ENCODE results near the gene DPPA5. TPM values are rescaled to one million over a fixed set of nuclear protein-coding genes. Genes with fewer than 3 reads are reported as not detected.
"Not testable (repeated sequence)": the region's sequence is repeated elsewhere in the genome, so short reads cannot be mapped to it uniquely, and the experiment has no call there.

DPPA5 gene
- total RNA-seq, 1 donor from 2014 or later: not detected

GRCh38 chr6:73308712-73309534, 45.2 kb downstream of the DPPA5 start:
- Histone ChIP-seq H3K4me1 (peaks cover 11% of the 10 kb centered on the region), H3K4me3 (peak overlapping the region; percentile 58 to 63), H3K36me3 (no peaks in the 10 kb centered on the region), H3K27me3 (no peaks in the 10 kb centered on the region), H3K27ac (no peak overlapping the region), H3K9me3 (no peaks in the 10 kb centered on the region)
- TF ChIP-seq CTCF (IDR thresholded peaks at IDR 0.05) (no peak), POLR2AphosphoS5 (IDR thresholded peaks at IDR 0.05; ENCODE audit: insufficient read depth in 1 of 2, low read depth in 1 of 2) (no peak), POLR2A (IDR thresholded peaks at IDR 0.05) (no peak)
- DNase-seq (ENCODE audit: extremely low spot score in 2 of 2): no peak
- intact Hi-C loops (cut with DNase I): no loop called here

- H3K27me3 ChIP-seq; H3K9me3 ChIP-seq; intact Hi-C loops (cut with DNase I); H3K4me3 ChIP-seq; H3K27ac ChIP-seq; H3K4me1 ChIP-seq; DNase-seq (ENCODE audit: extremely low spot score in 2 of 2); H3K36me3 ChIP-seq: not testable (repeated sequence)
Observed at GRCh38 chr6:73303773-73304172, 50.3 kb downstream of the DPPA5 start.

Small RNA genes within 50 kb of the gene (small RNA-seq; reads per million reads assigned to genes)
- gene RPL39P3: 0.43 reads per million

Other genes starting within 250 kb of the DPPA5 start
- gene KHDC1L, start 128.8 kb downstream of the DPPA5 start, total RNA-seq: not detected
- gene KHDC1, start 91.1 kb downstream of the DPPA5 start, total RNA-seq: 0.98 TPM
- gene KHDC3L, start 8.4 kb upstream of the DPPA5 start, total RNA-seq: not detected
- not detected for gene OOEP, start 15.6 kb upstream of the DPPA5 start, total RNA-seq
- 0.49 TPM for gene DDX43, start 40.6 kb upstream of the DPPA5 start, total RNA-seq
- 8.3 TPM for gene CGAS, start 98.0 kb upstream of the DPPA5 start, total RNA-seq
- gene MTO1, start 107.5 kb upstream of the DPPA5 start, total RNA-seq: 26.0 TPM
- gene EEF1A1, start 166.8 kb upstream of the DPPA5 start, total RNA-seq: 8,108 TPM